ENCODE results near the gene PRXL2B. TPM values are rescaled to one million over a fixed set of nuclear protein-coding genes. Genes with fewer than 3 reads are reported as not detected.

PRXL2B gene
- 13.2 and 15.1 TPM in 2 replicates for total RNA-seq

- peak within 1 kb of the TSS; percentile 72 for H3K4me3 ChIP-seq (ENCODE audit: low read depth, low read length)
- no peak for TF ChIP-seq CTCF (IDR thresholded peaks at IDR 0.05; ENCODE audit: insufficient read depth, low read depth, low read length)
- peak; percentile 99 for DNase-seq (ENCODE audit: low read depth)
Observed at GRCh38 chr1:2586154-2587070, at the start of gene PRXL2B. TSS of gene PRXL2B (plus strand) at chr1:2586777. CDS start at chr1:2586886, 109 bp downstream.

- H3K4me3 ChIP-seq (ENCODE audit: low read depth, low read length) = no peak overlapping the region
- DNase-seq (ENCODE audit: low read depth) = no peak
- TF ChIP-seq CTCF (IDR thresholded peaks at IDR 0.05; ENCODE audit: insufficient read depth, low read depth, low read length) = no peak
Observed at GRCh38 chr1:2537784-2538115, 48.8 kb upstream of the PRXL2B start.

GRCh38 chr1:2538376-2538775 lies 48.2 kb upstream of the PRXL2B start:
- no peak overlapping the region for H3K4me3 ChIP-seq (ENCODE audit: low read depth, low read length)
- TF ChIP-seq CTCF (IDR thresholded peaks at IDR 0.05; ENCODE audit: insufficient read depth, low read depth, low read length) = no peak
- DNase-seq (ENCODE audit: low read depth) = no peak

GRCh38 chr1:2538872-2539271 lies 47.7 kb upstream of the PRXL2B start:
- no peak for DNase-seq (ENCODE audit: low read depth)
- TF ChIP-seq CTCF (IDR thresholded peaks at IDR 0.05; ENCODE audit: insufficient read depth, low read depth, low read length) = no peak
- H3K4me3 ChIP-seq (ENCODE audit: low read depth, low read length) = no peak overlapping the region

- no peak for DNase-seq (ENCODE audit: low read depth)
- peak; percentile 32 for TF ChIP-seq CTCF (IDR thresholded peaks at IDR 0.05; ENCODE audit: insufficient read depth, low read depth, low read length)
- H3K4me3 ChIP-seq (ENCODE audit: low read depth, low read length) = no peak overlapping the region
Observed at GRCh38 chr1:2539312-2539907, 47.2 kb upstream of the PRXL2B start.

- no peak for TF ChIP-seq CTCF (IDR thresholded peaks at IDR 0.05; ENCODE audit: insufficient read depth, low read depth, low read length)
- DNase-seq (ENCODE audit: low read depth) = no peak
- no peak overlapping the region for H3K4me3 ChIP-seq (ENCODE audit: low read depth, low read length)
Observed at GRCh38 chr1:2540816-2541492, 45.6 kb upstream of the PRXL2B start.

All from fibroblast of villous mesenchyme (primary cell).